ENCODE data around the gene GNPTG.
A peak's percentile ranks its signal among the peaks of the same experiment; 100 is the strongest.

Gene GNPTG

GRCh38 chr16:1401061-1401757 lies 49.5 kb downstream of the GNPTG start:
- DNase-seq, result no peak

DNA sequence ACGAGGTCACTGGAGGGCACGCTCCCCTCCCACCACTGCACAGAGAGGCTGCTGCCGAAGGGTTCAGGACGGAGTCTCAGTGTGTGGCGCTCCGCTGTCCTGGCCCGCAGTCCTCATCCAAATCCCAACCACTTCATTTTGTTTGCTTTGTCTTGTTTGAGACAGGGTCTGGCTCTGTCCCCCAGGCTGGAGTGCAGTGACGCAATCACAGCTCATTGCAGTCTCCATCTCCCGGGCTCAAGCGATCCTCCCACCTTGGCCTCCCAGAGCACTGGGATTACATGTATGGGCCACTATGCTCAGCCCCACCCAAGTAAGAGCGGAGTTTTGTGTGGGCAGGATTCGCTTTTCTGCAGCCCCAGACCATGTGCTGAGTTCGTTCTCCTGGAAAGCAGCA lies 50.0 kb downstream of the GNPTG start:
- DNase-seq, result no peak

- DNase-seq, result no peak
These were observed 51.3 kb downstream of the GNPTG start for GRCh38 chr16:1403036-1403435.

GRCh38 chr16:1403733-1404132 lies 52.0 kb downstream of the GNPTG start:
- no peak for DNase-seq

DNA sequence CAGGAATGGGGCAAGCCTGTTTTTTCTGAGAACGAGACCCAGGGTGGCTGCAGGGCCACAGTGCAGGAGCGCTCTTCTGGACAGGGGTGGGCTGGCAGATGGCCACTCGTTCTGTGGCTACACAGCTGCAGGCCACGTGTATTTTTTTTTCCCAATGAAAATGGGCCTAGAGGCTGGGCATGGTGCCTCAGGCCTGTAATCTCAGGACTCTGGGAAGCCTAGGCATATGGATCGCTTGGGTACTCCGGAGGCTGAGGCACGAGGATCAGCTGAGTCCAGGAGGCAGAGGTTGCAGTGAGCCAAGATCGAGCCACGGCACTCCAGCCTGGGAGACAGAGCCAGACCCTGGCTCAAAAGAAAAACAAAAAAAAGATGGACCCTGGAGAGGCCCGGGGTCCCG lies 56.0 kb downstream of the GNPTG start:
- DNase-seq, result no peak

DNA sequence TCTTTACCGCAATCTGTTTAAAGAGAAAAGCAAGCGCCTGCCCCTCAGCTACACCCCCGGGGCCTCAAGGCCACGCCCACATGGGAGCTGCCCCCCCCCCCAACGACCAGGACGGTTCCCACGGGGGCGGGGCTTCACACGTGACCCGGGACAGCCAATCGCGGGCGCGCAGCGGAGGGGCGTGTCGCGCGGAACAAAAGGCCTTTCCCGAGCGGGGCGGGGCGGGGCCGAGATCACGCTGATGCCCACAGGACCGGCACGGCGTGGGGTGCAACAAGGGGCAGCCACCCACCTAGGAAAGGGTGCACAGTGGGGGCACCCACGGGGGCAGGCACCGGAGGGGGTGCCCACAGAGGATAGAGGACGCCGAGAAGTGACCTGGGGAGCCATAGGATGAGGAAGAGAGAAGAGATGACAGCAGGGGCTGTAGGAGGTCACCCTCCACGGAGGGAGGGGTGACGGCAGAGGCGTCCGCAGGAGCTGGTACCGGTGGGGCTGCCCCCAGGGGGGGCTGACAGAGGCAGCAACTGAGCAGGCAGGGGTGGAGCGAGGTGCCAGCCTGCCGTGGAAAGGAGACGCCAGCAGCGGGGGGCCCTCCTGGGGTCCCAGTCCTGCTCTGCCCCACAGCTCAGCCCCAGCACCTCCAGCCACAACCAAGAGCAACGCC lies 56.6 kb downstream of the GNPTG start:
- peak; percentile 76 to 96 for DNase-seq

DNA sequence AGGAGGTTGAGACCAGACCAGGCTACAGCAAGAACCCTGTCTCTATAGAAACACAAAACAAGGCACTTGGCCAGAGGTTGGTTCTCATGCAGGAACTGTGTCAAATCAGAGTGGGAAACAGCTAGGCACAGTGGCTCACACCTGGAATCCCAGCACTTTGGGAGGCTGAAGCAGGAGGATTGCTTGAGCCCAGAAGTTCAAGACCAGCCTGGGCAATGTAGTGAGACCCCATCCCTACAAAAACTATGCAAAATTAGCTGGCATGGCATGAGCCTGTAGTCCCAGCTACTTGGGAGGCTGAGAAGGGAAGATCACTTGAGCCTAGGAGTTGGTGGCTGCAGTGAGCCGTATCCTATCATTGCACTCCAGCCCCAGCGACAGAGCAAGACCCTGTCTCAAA lies 61.1 kb downstream of the GNPTG start:
- no peak for DNase-seq
